Measurements from ENCODE around the gene AKAP7.
"Not testable (repeated sequence)": the region's sequence is repeated elsewhere in the genome, so short reads cannot be mapped to it uniquely, and the experiment has no call there.

Gene AKAP7

GRCh38 chr6:131322125-131322524 is 186.9 kb downstream of the AKAP7 start:
- H3K9me3 ChIP-seq (ENCODE audit: control extremely low read depth in 1 of 5, control insufficient read depth in 4 of 5, insufficient read depth in 2 of 5, low read depth in 1 of 5, low read length in 4 of 5): peaks cover 0 to 3% (median 1%) of the 10 kb centered on the region in 5 experiments
- no peaks in the 10 kb centered on the region for H3K27me3 ChIP-seq (replicated peaks in 2 of 5; ENCODE audit: control insufficient read depth in 4 of 5, insufficient read depth in 5 of 5, low read length in 4 of 5)
- DNase-seq: no peak
- ChIA-PET CTCF (no interaction called here), POLR2A (no interaction called here)
- no peak overlapping the region for H3K4me3 ChIP-seq (ENCODE audit: control insufficient read depth in 1 of 7, extremely low read depth in 1 of 7, insufficient read depth in 4 of 7, low read depth in 2 of 7, low read length in 6 of 7)
- no peaks in the 10 kb centered on the region for H3K36me3 ChIP-seq (ENCODE audit: control insufficient read depth in 4 of 4, insufficient read depth in 4 of 4, low read length in 3 of 4)
- H3K4me1 ChIP-seq (ENCODE audit: control extremely low read depth in 1 of 4, control insufficient read depth in 4 of 4, insufficient read depth in 4 of 4, low read length in 3 of 4): no peaks in the 10 kb centered on the region
- H3K27ac ChIP-seq (ENCODE audit: insufficient read depth in 1 of 2, low read depth in 1 of 2, low read length in 2 of 2, poor library complexity in 1 of 2, severe bottlenecking in 2 of 2): no peak overlapping the region
- no CpG with 5 or more reads among the region's 1 CpG for whole genome bisulfite sequencing (ENCODE audit: insufficient coverage)

- H3K4me1 ChIP-seq (ENCODE audit: control extremely low read depth in 1 of 4, control insufficient read depth in 4 of 4, insufficient read depth in 4 of 4, low read length in 3 of 4); H3K4me3 ChIP-seq (ENCODE audit: control insufficient read depth in 1 of 7, extremely low read depth in 1 of 7, insufficient read depth in 4 of 7, low read depth in 2 of 7, low read length in 6 of 7); H3K36me3 ChIP-seq (ENCODE audit: control insufficient read depth in 4 of 4, insufficient read depth in 4 of 4, low read length in 3 of 4); DNase-seq; H3K27me3 ChIP-seq (replicated peaks in 2 of 5; ENCODE audit: control insufficient read depth in 4 of 5, insufficient read depth in 5 of 5, low read length in 4 of 5); H3K27ac ChIP-seq (ENCODE audit: insufficient read depth in 1 of 2, low read depth in 1 of 2, low read length in 2 of 2, poor library complexity in 1 of 2, severe bottlenecking in 2 of 2); H3K9me3 ChIP-seq (ENCODE audit: control extremely low read depth in 1 of 5, control insufficient read depth in 4 of 5, insufficient read depth in 2 of 5, low read depth in 1 of 5, low read length in 4 of 5); POLR2A ChIA-PET; CTCF ChIA-PET: not testable (repeated sequence)
- WGBS (ENCODE audit: insufficient coverage): 96% methylated on average over 13 of the region's 14 CpGs
Observed at GRCh38 chr6:131325669-131326068, 190.4 kb downstream of the AKAP7 start.

- H3K36me3 ChIP-seq (ENCODE audit: control insufficient read depth in 4 of 4, insufficient read depth in 4 of 4, low read length in 3 of 4); POLR2A ChIA-PET; H3K27me3 ChIP-seq (replicated peaks in 2 of 5; ENCODE audit: control insufficient read depth in 4 of 5, insufficient read depth in 5 of 5, low read length in 4 of 5); H3K4me3 ChIP-seq (ENCODE audit: control insufficient read depth in 1 of 7, extremely low read depth in 1 of 7, insufficient read depth in 4 of 7, low read depth in 2 of 7, low read length in 6 of 7); CTCF ChIA-PET; H3K27ac ChIP-seq (ENCODE audit: insufficient read depth in 1 of 2, low read depth in 1 of 2, low read length in 2 of 2, poor library complexity in 1 of 2, severe bottlenecking in 2 of 2); H3K9me3 ChIP-seq (ENCODE audit: control extremely low read depth in 1 of 5, control insufficient read depth in 4 of 5, insufficient read depth in 2 of 5, low read depth in 1 of 5, low read length in 4 of 5); DNase-seq; H3K4me1 ChIP-seq (ENCODE audit: control extremely low read depth in 1 of 4, control insufficient read depth in 4 of 4, insufficient read depth in 4 of 4, low read length in 3 of 4): not testable (repeated sequence)
- no CpG with 5 or more reads among the region's 5 CpGs for WGBS (ENCODE audit: insufficient coverage)
Observed at GRCh38 chr6:131328727-131329126, 193.5 kb downstream of the AKAP7 start.

- H3K4me1 ChIP-seq (ENCODE audit: control extremely low read depth in 1 of 4, control insufficient read depth in 4 of 4, insufficient read depth in 4 of 4, low read length in 3 of 4): no peaks in the 10 kb centered on the region
- POLR2A ChIA-PET: no interaction called here
- no peaks in the 10 kb centered on the region for H3K27me3 ChIP-seq (replicated peaks in 2 of 5; ENCODE audit: control insufficient read depth in 4 of 5, insufficient read depth in 5 of 5, low read length in 4 of 5)
- no peak for DNase-seq
- H3K4me3 ChIP-seq (ENCODE audit: control insufficient read depth in 1 of 7, extremely low read depth in 1 of 7, insufficient read depth in 4 of 7, low read depth in 2 of 7, low read length in 6 of 7): no peak overlapping the region
- H3K9me3 ChIP-seq (ENCODE audit: control extremely low read depth in 1 of 5, control insufficient read depth in 4 of 5, insufficient read depth in 2 of 5, low read depth in 1 of 5, low read length in 4 of 5): no peaks in the 10 kb centered on the region
- no peaks in the 10 kb centered on the region for H3K36me3 ChIP-seq (ENCODE audit: control insufficient read depth in 4 of 4, insufficient read depth in 4 of 4, low read length in 3 of 4)
- WGBS (ENCODE audit: insufficient coverage): 83% methylated on average over 1 of the region's 3 CpGs
- CTCF ChIA-PET: no interaction called here
- no peak overlapping the region for H3K27ac ChIP-seq (ENCODE audit: insufficient read depth in 1 of 2, low read depth in 1 of 2, low read length in 2 of 2, poor library complexity in 1 of 2, severe bottlenecking in 2 of 2)
Observed at GRCh38 chr6:131331151-131331550, 195.9 kb downstream of the AKAP7 start.

GRCh38 chr6:131331873-131332781 is 196.9 kb downstream of the AKAP7 start:
- DNase-seq: no peak
- H3K4me1 ChIP-seq (ENCODE audit: control extremely low read depth in 1 of 4, control insufficient read depth in 4 of 4, insufficient read depth in 4 of 4, low read length in 3 of 4): no peaks in the 10 kb centered on the region
- no peak overlapping the region for H3K27ac ChIP-seq (ENCODE audit: insufficient read depth in 1 of 2, low read depth in 1 of 2, low read length in 2 of 2, poor library complexity in 1 of 2, severe bottlenecking in 2 of 2)
- CTCF ChIA-PET: no interaction called here
- H3K9me3 ChIP-seq (ENCODE audit: control extremely low read depth in 1 of 5, control insufficient read depth in 4 of 5, insufficient read depth in 2 of 5, low read depth in 1 of 5, low read length in 4 of 5): no peaks in the 10 kb centered on the region
- no peaks in the 10 kb centered on the region for H3K27me3 ChIP-seq (replicated peaks in 2 of 5; ENCODE audit: control insufficient read depth in 4 of 5, insufficient read depth in 5 of 5, low read length in 4 of 5)
- H3K4me3 ChIP-seq (ENCODE audit: control insufficient read depth in 1 of 7, extremely low read depth in 1 of 7, insufficient read depth in 4 of 7, low read depth in 2 of 7, low read length in 6 of 7): no peak overlapping the region
- POLR2A ChIA-PET: no interaction called here
- no peaks in the 10 kb centered on the region for H3K36me3 ChIP-seq (ENCODE audit: control insufficient read depth in 4 of 4, insufficient read depth in 4 of 4, low read length in 3 of 4)
- WGBS (ENCODE audit: insufficient coverage): 78% methylated on average over 2 of the region's 5 CpGs

Data from common myeloid progenitor, CD34-positive (primary cell).